ENCODE data around the gene FBXL13.

The FBXL13 gene

DNA sequence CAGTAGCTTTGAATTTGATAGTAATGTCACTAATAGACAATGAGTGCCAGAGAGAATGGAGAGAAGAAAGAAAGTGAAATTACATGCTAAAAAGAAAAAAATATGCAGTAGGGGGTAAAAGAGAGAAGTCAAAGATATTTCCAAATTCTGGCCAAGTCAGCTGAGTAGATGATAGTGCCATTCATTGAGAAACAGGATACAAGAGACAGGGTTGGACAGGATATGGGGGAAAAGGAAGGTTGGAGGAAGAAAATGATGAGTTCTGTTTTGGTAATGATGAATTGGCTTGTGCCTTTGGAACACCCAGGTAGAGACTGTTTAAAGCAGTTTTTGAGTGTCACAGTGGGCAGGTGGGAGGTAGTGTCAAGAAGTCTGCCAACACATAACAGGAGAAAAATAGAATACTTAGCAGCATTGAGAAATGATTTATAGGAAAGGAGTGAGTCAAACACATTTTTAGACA, 83.5 kb downstream of the FBXL13 start:
- no peaks in the 10 kb centered on the region for H3K9me3 ChIP-seq (ENCODE audit: control insufficient read depth in 5 of 5, low read length in 5 of 5)
- H3K9ac ChIP-seq (ENCODE audit: low read length in 5 of 5): no peak overlapping the region
- no peaks in the 10 kb centered on the region for H3K36me3 ChIP-seq (ENCODE audit: control insufficient read depth in 5 of 5, insufficient read depth in 5 of 5, low read length in 5 of 5)
- H3K27ac ChIP-seq (ENCODE audit: low read depth, low read length): no peak overlapping the region
- H3K4me1 ChIP-seq (ENCODE audit: control insufficient read depth in 5 of 5, insufficient read depth in 5 of 5, low read length in 5 of 5): peaks cover 0 to 10% (median 0%) of the 10 kb centered on the region in 5 donors
- H3K27me3 ChIP-seq (ENCODE audit: control insufficient read depth in 5 of 5, insufficient read depth in 4 of 5, low read length in 5 of 5): no peaks in the 10 kb centered on the region
- no peak overlapping the region for H3K4me3 ChIP-seq (ENCODE audit: low read depth in 1 of 5, low read length in 5 of 5)

DNA sequence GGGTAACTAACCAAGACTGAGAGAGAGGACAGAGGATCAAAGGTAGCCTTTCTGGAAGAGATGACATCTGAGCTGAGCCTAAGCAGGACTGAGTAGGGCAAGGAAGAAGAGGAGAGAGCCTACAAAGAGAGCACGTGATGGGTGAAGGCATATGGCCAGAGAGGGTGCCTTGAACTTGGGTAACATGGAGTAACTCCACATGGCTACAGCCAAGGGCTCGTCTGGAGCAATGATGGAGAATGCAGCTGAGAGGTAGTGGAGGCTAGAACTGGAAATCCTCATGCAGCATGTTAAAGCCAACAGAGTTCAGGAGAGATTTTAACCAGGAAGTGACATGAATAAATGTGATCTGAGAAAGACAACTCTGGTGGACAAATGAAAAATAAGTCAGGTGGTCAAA, 84.0 kb downstream of the FBXL13 start:
- H3K27ac ChIP-seq (ENCODE audit: low read depth, low read length): no peak overlapping the region
- H3K36me3 ChIP-seq (ENCODE audit: control insufficient read depth in 5 of 5, insufficient read depth in 5 of 5, low read length in 5 of 5): no peaks in the 10 kb centered on the region
- H3K9me3 ChIP-seq (ENCODE audit: control insufficient read depth in 5 of 5, low read length in 5 of 5): no peaks in the 10 kb centered on the region
- no peak overlapping the region for H3K4me3 ChIP-seq (ENCODE audit: low read depth in 1 of 5, low read length in 5 of 5)
- peaks cover 0 to 10% (median 0%) of the 10 kb centered on the region in 5 donors for H3K4me1 ChIP-seq (ENCODE audit: control insufficient read depth in 5 of 5, insufficient read depth in 5 of 5, low read length in 5 of 5)
- no peaks in the 10 kb centered on the region for H3K27me3 ChIP-seq (ENCODE audit: control insufficient read depth in 5 of 5, insufficient read depth in 4 of 5, low read length in 5 of 5)
- H3K9ac ChIP-seq (ENCODE audit: low read length in 5 of 5): no peak overlapping the region

DNA sequence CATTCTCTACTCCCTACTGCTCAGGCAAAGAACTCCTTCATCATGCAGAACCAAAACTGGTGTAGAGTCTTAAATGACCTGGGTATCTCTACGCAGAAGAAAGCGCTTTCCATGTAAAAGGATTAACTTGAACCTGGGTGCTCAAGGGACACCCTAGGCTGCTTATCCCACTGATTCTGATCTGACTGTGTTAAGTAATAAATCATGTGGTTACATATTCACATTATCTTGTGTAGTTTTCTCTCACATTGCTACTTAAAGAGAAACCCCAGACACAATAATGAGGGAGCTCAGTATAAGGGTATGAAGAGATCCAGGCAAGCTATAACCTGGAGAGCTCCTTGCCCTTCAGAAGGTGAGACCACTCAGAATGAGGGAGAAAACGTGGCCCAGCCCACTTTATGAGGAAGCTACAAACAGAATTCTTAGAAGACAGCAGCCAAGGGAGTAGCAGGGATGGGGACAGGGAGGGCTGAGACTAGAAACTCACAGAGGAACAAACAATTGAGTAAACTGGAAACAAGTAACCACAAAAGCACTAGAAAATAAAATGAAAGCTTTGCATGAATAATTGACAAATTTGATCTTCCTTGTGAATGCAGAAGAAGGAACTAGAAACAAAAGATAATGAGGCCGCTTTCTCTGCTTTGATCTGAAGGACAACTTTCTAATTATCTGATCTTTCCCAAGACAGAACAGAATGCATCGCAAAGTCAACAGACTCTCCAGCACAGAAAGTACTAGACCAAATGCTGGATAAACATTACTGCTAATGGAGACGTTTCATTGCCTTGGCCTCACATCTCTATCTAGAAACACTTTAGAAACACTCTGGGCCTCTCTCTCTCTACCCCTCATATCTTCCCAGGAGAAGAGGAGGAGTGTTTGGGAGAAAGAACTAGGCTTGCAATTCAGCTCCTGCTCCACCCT, 85.7 kb downstream of the FBXL13 start:
- no peak overlapping the region for H3K4me3 ChIP-seq (ENCODE audit: low read depth in 1 of 5, low read length in 5 of 5)
- peaks cover 0 to 9% (median 0%) of the 10 kb centered on the region in 5 donors for H3K4me1 ChIP-seq (ENCODE audit: control insufficient read depth in 5 of 5, insufficient read depth in 5 of 5, low read length in 5 of 5)
- H3K9ac ChIP-seq (ENCODE audit: low read length in 5 of 5): no peak overlapping the region
- no peaks in the 10 kb centered on the region for H3K36me3 ChIP-seq (ENCODE audit: control insufficient read depth in 5 of 5, insufficient read depth in 5 of 5, low read length in 5 of 5)
- no peaks in the 10 kb centered on the region for H3K27me3 ChIP-seq (ENCODE audit: control insufficient read depth in 5 of 5, insufficient read depth in 4 of 5, low read length in 5 of 5)
- no peaks in the 10 kb centered on the region for H3K9me3 ChIP-seq (ENCODE audit: control insufficient read depth in 5 of 5, low read length in 5 of 5)
- H3K27ac ChIP-seq (ENCODE audit: low read depth, low read length): no peak overlapping the region

DNA sequence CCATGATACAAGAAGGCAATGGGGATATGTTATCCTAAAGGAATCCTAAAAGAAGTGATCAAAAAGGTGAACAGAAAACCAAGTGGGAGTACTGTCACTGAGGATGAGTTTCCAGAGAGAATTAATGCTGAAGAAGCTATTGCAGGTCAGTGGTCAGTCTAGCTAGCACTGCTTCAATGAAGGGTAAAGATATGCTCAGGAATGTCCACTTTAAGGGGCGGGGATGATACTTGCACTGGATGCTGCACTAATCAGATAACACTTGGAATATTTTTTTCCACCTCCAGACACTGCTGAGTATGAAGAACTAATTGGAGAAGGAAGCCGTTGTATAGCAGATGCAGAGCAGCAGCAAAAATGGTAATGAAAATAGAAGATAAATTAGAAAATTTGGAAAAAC, 86.5 kb downstream of the FBXL13 start:
- H3K36me3 ChIP-seq (ENCODE audit: control insufficient read depth in 5 of 5, insufficient read depth in 5 of 5, low read length in 5 of 5): no peaks in the 10 kb centered on the region
- H3K27ac ChIP-seq (ENCODE audit: low read depth, low read length): no peak overlapping the region
- no peak overlapping the region for H3K9ac ChIP-seq (ENCODE audit: low read length in 5 of 5)
- H3K4me3 ChIP-seq (ENCODE audit: low read depth in 1 of 5, low read length in 5 of 5): no peak overlapping the region
- no peaks in the 10 kb centered on the region for H3K9me3 ChIP-seq (ENCODE audit: control insufficient read depth in 5 of 5, low read length in 5 of 5)
- peaks cover 0 to 4% (median 0%) of the 10 kb centered on the region in 5 donors for H3K4me1 ChIP-seq (ENCODE audit: control insufficient read depth in 5 of 5, insufficient read depth in 5 of 5, low read length in 5 of 5)
- H3K27me3 ChIP-seq (ENCODE audit: control insufficient read depth in 5 of 5, insufficient read depth in 4 of 5, low read length in 5 of 5): no peaks in the 10 kb centered on the region

DNA sequence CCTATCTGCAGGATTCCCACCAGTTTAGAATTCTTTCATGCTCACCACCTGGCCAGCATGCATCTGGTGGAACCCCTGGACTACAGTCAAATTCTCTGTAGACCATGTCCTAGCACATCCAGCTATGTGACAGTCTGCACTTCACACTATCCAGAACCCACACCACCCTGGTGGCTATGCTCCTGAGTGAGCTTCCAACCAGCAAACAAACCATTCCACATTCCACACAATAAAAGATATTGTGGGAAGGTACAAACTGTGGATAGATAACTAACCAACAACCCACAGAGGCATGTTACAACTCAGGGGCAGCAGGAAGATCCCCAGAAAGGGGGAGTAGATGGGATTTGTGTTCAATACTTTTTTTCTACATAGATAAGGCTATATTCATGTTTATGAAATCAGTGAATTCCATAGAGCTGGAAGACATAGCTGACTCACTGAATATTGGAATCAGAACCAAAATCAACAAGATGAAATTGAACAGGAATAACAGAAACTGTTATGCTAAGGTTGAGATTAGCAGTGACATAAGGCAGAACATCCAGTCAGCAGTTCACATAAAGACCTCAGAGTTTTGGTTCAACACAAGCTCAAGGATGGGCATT, 89.3 kb downstream of the FBXL13 start:
- H3K9me3 ChIP-seq (ENCODE audit: control insufficient read depth in 5 of 5, low read length in 5 of 5): peaks cover 0 to 2% (median 0%) of the 10 kb centered on the region in 5 donors
- no peak overlapping the region for H3K27ac ChIP-seq (ENCODE audit: low read depth, low read length)
- H3K36me3 ChIP-seq (ENCODE audit: control insufficient read depth in 5 of 5, insufficient read depth in 5 of 5, low read length in 5 of 5): no peaks in the 10 kb centered on the region
- no peaks in the 10 kb centered on the region for H3K27me3 ChIP-seq (ENCODE audit: control insufficient read depth in 5 of 5, insufficient read depth in 4 of 5, low read length in 5 of 5)
- no peak overlapping the region for H3K9ac ChIP-seq (ENCODE audit: low read length in 5 of 5)
- H3K4me3 ChIP-seq (ENCODE audit: low read depth in 1 of 5, low read length in 5 of 5): no peak overlapping the region
- no peaks in the 10 kb centered on the region for H3K4me1 ChIP-seq (ENCODE audit: control insufficient read depth in 5 of 5, insufficient read depth in 5 of 5, low read length in 5 of 5)

DNA sequence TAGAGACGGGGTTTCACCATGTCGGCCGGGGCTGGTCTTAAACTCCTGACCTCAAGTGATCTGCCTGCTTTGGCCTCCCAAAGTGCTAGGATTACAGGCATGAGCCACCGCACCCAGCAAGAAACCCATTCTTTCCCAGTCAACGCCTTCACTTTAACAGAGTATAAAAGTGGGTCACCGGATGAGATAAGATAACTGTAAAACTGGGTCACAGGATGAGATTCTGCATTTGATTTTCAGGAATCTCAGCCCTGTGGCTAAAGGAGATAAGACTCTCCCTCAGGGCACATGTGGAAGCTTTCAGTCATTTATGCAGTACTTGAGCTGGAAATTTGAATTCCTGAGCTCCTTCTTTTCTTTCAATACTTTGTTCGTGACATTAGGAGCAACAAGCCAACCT, 91.0 kb downstream of the FBXL13 start:
- no peaks in the 10 kb centered on the region for H3K36me3 ChIP-seq (ENCODE audit: control insufficient read depth in 5 of 5, insufficient read depth in 5 of 5, low read length in 5 of 5)
- no peak overlapping the region for H3K27ac ChIP-seq (ENCODE audit: low read depth, low read length)
- peaks cover 0 to 2% (median 0%) of the 10 kb centered on the region in 5 donors for H3K4me1 ChIP-seq (ENCODE audit: control insufficient read depth in 5 of 5, insufficient read depth in 5 of 5, low read length in 5 of 5)
- no peak overlapping the region for H3K9ac ChIP-seq (ENCODE audit: low read length in 5 of 5)
- H3K27me3 ChIP-seq (ENCODE audit: control insufficient read depth in 5 of 5, insufficient read depth in 4 of 5, low read length in 5 of 5): no peaks in the 10 kb centered on the region
- no peak overlapping the region for H3K4me3 ChIP-seq (ENCODE audit: low read depth in 1 of 5, low read length in 5 of 5)
- H3K9me3 ChIP-seq (ENCODE audit: control insufficient read depth in 5 of 5, low read length in 5 of 5): peaks cover 0 to 6% (median 4%) of the 10 kb centered on the region in 5 donors

DNA sequence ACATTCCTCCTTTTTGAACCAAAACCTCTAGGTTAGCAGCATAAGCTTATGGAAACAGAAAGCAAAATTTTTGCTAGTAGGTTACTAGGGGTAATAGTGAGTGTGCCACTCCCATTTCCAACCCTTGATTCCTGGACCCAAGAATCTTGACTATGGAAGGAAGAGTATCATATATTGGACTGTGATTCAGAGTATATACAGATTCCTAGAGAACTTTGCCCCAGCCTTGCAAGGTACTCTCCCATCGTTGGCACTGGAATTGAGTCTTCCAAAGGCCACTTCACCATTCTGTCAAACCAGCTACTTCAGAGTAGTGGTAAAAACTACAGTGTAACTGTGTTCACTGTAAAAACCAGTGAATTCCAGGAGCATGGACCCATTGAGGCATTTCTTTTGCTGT, 92.4 kb downstream of the FBXL13 start:
- H3K27ac ChIP-seq (ENCODE audit: low read depth, low read length): no peak overlapping the region
- H3K4me1 ChIP-seq (ENCODE audit: control insufficient read depth in 5 of 5, insufficient read depth in 5 of 5, low read length in 5 of 5): peaks cover 0 to 9% (median 3%) of the 10 kb centered on the region in 5 donors
- peaks cover 0 to 6% (median 4%) of the 10 kb centered on the region in 5 donors for H3K9me3 ChIP-seq (ENCODE audit: control insufficient read depth in 5 of 5, low read length in 5 of 5)
- no peaks in the 10 kb centered on the region for H3K27me3 ChIP-seq (ENCODE audit: control insufficient read depth in 5 of 5, insufficient read depth in 4 of 5, low read length in 5 of 5)
- H3K36me3 ChIP-seq (ENCODE audit: control insufficient read depth in 5 of 5, insufficient read depth in 5 of 5, low read length in 5 of 5): no peaks in the 10 kb centered on the region
- H3K9ac ChIP-seq (ENCODE audit: low read length in 5 of 5): no peak overlapping the region
- H3K4me3 ChIP-seq (ENCODE audit: low read depth in 1 of 5, low read length in 5 of 5): no peak overlapping the region

DNA sequence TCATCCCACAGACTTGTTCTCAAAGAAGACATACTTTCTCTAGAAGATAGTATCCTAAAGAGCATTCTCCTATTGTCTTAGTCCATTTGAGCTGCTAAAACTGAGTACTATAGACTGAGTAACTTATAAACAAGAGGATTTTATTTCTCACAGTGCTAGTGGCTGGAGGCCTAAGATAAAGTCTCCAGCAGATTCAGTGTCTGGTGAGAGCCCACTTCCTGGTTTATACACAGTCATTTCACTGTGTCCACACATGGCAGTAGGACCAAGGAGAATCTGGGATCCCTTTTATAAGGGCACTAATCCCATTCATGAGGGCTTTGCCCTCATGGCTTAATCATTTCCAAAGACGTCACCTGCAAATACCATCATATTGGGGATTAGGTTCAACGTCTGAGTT, 93.1 kb downstream of the FBXL13 start:
- Histone ChIP-seq H3K4me1 (ENCODE audit: control insufficient read depth in 5 of 5, insufficient read depth in 5 of 5, low read length in 5 of 5) (peaks cover 0 to 9% (median 3%) of the 10 kb centered on the region in 5 donors), H3K27ac (ENCODE audit: low read depth, low read length) (no peak overlapping the region), H3K36me3 (ENCODE audit: control insufficient read depth in 5 of 5, insufficient read depth in 5 of 5, low read length in 5 of 5) (no peaks in the 10 kb centered on the region), H3K4me3 (ENCODE audit: low read depth in 1 of 5, low read length in 5 of 5) (no peak overlapping the region), H3K9ac (ENCODE audit: low read length in 5 of 5) (no peak overlapping the region), H3K9me3 (ENCODE audit: control insufficient read depth in 5 of 5, low read length in 5 of 5) (peaks cover 0 to 6% (median 4%) of the 10 kb centered on the region in 5 donors), H3K27me3 (ENCODE audit: control insufficient read depth in 5 of 5, insufficient read depth in 4 of 5, low read length in 5 of 5) (no peaks in the 10 kb centered on the region)

DNA sequence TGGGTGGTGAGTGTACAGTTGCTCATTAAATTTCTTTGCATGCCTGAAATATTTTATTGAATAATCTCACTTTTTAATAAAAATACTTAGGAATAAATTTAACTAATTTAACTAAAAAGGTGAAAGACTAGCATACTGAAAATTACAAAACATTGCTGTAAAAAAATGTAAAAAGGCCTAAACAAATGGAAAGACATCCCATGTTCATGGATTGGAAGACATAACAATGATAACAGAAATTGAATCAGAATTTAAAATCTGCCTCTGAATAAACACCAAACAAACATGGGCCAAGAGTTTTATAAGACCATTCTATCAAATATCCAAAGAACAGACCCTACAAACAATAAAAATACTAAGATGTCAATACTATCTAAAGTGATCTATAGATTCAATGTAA, 94.9 kb downstream of the FBXL13 start:
- no peaks in the 10 kb centered on the region for H3K36me3 ChIP-seq (ENCODE audit: control insufficient read depth in 5 of 5, insufficient read depth in 5 of 5, low read length in 5 of 5)
- H3K9me3 ChIP-seq (ENCODE audit: control insufficient read depth in 5 of 5, low read length in 5 of 5): peaks cover 0 to 6% (median 4%) of the 10 kb centered on the region in 5 donors
- H3K27ac ChIP-seq (ENCODE audit: low read depth, low read length): no peak overlapping the region
- H3K4me3 ChIP-seq (ENCODE audit: low read depth in 1 of 5, low read length in 5 of 5): no peak overlapping the region
- no peak overlapping the region for H3K9ac ChIP-seq (ENCODE audit: low read length in 5 of 5)
- H3K27me3 ChIP-seq (ENCODE audit: control insufficient read depth in 5 of 5, insufficient read depth in 4 of 5, low read length in 5 of 5): no peaks in the 10 kb centered on the region
- peaks cover 0 to 9% (median 3%) of the 10 kb centered on the region in 5 donors for H3K4me1 ChIP-seq (ENCODE audit: control insufficient read depth in 5 of 5, insufficient read depth in 5 of 5, low read length in 5 of 5)

DNA sequence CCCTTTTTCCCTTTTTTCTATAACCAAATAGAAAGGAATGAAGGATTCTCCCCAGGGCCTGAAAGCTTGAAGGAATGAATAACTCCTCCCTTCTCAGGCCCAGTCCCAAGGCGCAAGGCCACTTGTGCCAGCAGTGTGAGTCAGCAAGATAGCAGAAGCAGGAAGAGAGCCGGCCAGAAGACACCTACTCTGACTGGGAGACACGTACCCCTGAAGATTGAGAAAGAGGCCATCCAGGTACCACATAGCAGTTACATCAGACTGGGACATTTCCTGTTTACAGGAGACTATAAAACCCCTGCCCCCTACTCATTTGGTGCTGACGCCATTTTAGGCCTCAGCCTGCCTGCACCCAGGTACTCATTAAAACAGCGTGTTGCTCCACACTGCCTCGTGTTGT, 96.3 kb downstream of the FBXL13 start:
- Histone ChIP-seq H3K27ac (ENCODE audit: low read depth, low read length) (no peak overlapping the region), H3K4me3 (ENCODE audit: low read depth in 1 of 5, low read length in 5 of 5) (peak overlapping the region in 3 of 5 donors; percentile 3 to 48 (median 16)), H3K4me1 (ENCODE audit: control insufficient read depth in 5 of 5, insufficient read depth in 5 of 5, low read length in 5 of 5) (peaks cover 0 to 9% (median 3%) of the 10 kb centered on the region in 5 donors), H3K36me3 (ENCODE audit: control insufficient read depth in 5 of 5, insufficient read depth in 5 of 5, low read length in 5 of 5) (no peaks in the 10 kb centered on the region), H3K9me3 (ENCODE audit: control insufficient read depth in 5 of 5, low read length in 5 of 5) (peaks cover 0 to 6% (median 4%) of the 10 kb centered on the region in 5 donors), H3K27me3 (ENCODE audit: control insufficient read depth in 5 of 5, insufficient read depth in 4 of 5, low read length in 5 of 5) (no peaks in the 10 kb centered on the region), H3K9ac (ENCODE audit: low read length in 5 of 5) (no peak overlapping the region)

All from subcutaneous abdominal adipose tissue (tissue), 5 donors.